ENCODE measurements around the gene TMCO4. TPM values are rescaled to one million over a fixed set of nuclear protein-coding genes. Genes with fewer than 3 reads are reported as not detected.

TMCO4 gene
- total and polyA plus RNA-seq, 2 donors (not counting 1 experiment from before 2014, with no cell fraction given) = 12.5 to 24.3 TPM

GRCh38 chr1:19837866-19838265 lies 38.1 kb upstream of the TMCO4 start:
- Histone ChIP-seq H3K36me3 (ENCODE audit: control insufficient read depth, insufficient read depth, low read length) (no peaks in the 10 kb centered on the region), H3K4me1 (ENCODE audit: control insufficient read depth, extremely low read depth, insufficient read depth, low read length) (no peaks in the 10 kb centered on the region), H3K4me2 (ENCODE audit: extremely low read depth, insufficient read depth, low read length) (no peak overlapping the region), H3K79me2 (ENCODE audit: control insufficient read depth, insufficient read depth, low read length) (no peaks in the 10 kb centered on the region), H3K27me3 (ENCODE audit: control insufficient read depth, insufficient read depth, low read length) (no peaks in the 10 kb centered on the region), H3K27ac (ENCODE audit: insufficient read depth, low read length) (no peak overlapping the region), H3K4me3 (replicated peaks in 1 of 4; ENCODE audit: control extremely low read depth in 1 of 4, insufficient read depth in 1 of 4, low read depth in 3 of 4, low read length in 4 of 4) (no peak overlapping the region), H2AFZ (ENCODE audit: low read length) (no peak overlapping the region), H3K9ac (ENCODE audit: insufficient read depth, low read length) (no peak overlapping the region), H3K9me3 (ENCODE audit: control insufficient read depth, insufficient read depth, low read depth, low read length) (no peaks in the 10 kb centered on the region), H4K20me1 (ENCODE audit: control insufficient read depth, extremely low read depth, insufficient read depth, low read length) (no peaks in the 10 kb centered on the region)
- DNase-seq (ENCODE audit: low read depth in 2 of 2) = no peak
- TF ChIP-seq EZH2 (IDR thresholded peaks at IDR 0.05; ENCODE audit: low read length, missing control alignments) = no peak
- TF ChIP-seq, protein P1, sequence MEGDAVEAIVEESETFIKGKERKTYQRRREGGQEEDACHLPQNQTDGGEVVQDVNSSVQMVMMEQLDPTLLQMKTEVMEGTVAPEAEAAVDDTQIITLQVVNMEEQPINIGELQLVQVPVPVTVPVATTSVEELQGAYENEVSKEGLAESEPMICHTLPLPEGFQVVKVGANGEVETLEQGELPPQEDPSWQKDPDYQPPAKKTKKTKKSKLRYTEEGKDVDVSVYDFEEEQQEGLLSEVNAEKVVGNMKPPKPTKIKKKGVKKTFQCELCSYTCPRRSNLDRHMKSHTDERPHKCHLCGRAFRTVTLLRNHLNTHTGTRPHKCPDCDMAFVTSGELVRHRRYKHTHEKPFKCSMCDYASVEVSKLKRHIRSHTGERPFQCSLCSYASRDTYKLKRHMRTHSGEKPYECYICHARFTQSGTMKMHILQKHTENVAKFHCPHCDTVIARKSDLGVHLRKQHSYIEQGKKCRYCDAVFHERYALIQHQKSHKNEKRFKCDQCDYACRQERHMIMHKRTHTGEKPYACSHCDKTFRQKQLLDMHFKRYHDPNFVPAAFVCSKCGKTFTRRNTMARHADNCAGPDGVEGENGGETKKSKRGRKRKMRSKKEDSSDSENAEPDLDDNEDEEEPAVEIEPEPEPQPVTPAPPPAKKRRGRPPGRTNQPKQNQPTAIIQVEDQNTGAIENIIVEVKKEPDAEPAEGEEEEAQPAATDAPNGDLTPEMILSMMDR (conservative IDR thresholded peaks at IDR 0.05 in 1 of 2, IDR thresholded peaks at IDR 0.05 in 1 of 2; ENCODE audit: low read depth in 1 of 2, low read length in 2 of 2) = no peak

GRCh38 chr1:19835578-19835977 lies 35.9 kb upstream of the TMCO4 start:
- H3K9ac ChIP-seq (ENCODE audit: insufficient read depth, low read length) = no peak overlapping the region
- H3K36me3 ChIP-seq (ENCODE audit: control insufficient read depth, insufficient read depth, low read length) = no peaks in the 10 kb centered on the region
- no peaks in the 10 kb centered on the region for H3K79me2 ChIP-seq (ENCODE audit: control insufficient read depth, insufficient read depth, low read length)
- TF ChIP-seq, protein P1 (conservative IDR thresholded peaks at IDR 0.05 in 1 of 2, IDR thresholded peaks at IDR 0.05 in 1 of 2; ENCODE audit: low read depth in 1 of 2, low read length in 2 of 2) = no peak
- no peak for TF ChIP-seq EZH2 (IDR thresholded peaks at IDR 0.05; ENCODE audit: low read length, missing control alignments)
- H3K27ac ChIP-seq (ENCODE audit: insufficient read depth, low read length) = no peak overlapping the region
- H3K4me3 ChIP-seq (replicated peaks in 1 of 4; ENCODE audit: control extremely low read depth in 1 of 4, insufficient read depth in 1 of 4, low read depth in 3 of 4, low read length in 4 of 4) = no peak overlapping the region
- H3K4me1 ChIP-seq (ENCODE audit: control insufficient read depth, extremely low read depth, insufficient read depth, low read length) = no peaks in the 10 kb centered on the region
- H3K27me3 ChIP-seq (ENCODE audit: control insufficient read depth, insufficient read depth, low read length) = peaks cover 3% of the 10 kb centered on the region
- no peak for DNase-seq (ENCODE audit: low read depth in 2 of 2)
- no peaks in the 10 kb centered on the region for H4K20me1 ChIP-seq (ENCODE audit: control insufficient read depth, extremely low read depth, insufficient read depth, low read length)
- H2AFZ ChIP-seq (ENCODE audit: low read length) = no peak overlapping the region
- no peaks in the 10 kb centered on the region for H3K9me3 ChIP-seq (ENCODE audit: control insufficient read depth, insufficient read depth, low read depth, low read length)
- no peak overlapping the region for H3K4me2 ChIP-seq (ENCODE audit: extremely low read depth, insufficient read depth, low read length)

DNA sequence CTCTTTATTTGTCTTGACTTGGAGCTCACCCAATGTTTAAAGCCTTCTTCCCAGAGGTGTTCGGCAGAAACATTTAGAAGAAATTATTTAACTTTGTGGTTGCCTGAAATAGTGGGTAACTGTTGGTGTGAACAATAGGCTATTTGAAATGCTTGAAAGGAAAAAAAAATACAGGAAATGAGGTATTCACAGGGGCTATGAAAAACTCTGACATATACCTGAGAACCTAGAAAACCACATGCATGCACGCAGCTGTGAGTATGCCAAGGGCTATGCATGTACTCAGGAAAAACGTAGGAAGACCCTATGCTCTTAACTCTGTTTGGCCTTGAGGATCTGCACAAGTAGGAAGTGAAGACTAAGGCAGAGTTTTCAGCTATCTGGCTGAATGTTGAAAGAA lies 31.7 kb upstream of the TMCO4 start:
- Histone ChIP-seq H2AFZ (ENCODE audit: low read length) (no peak overlapping the region), H3K9me3 (ENCODE audit: control insufficient read depth, insufficient read depth, low read depth, low read length) (no peaks in the 10 kb centered on the region), H4K20me1 (ENCODE audit: control insufficient read depth, extremely low read depth, insufficient read depth, low read length) (no peaks in the 10 kb centered on the region), H3K4me1 (ENCODE audit: control insufficient read depth, extremely low read depth, insufficient read depth, low read length) (no peaks in the 10 kb centered on the region), H3K9ac (ENCODE audit: insufficient read depth, low read length) (no peak overlapping the region), H3K79me2 (ENCODE audit: control insufficient read depth, insufficient read depth, low read length) (no peaks in the 10 kb centered on the region), H3K27me3 (ENCODE audit: control insufficient read depth, insufficient read depth, low read length) (peaks cover 3% of the 10 kb centered on the region), H3K27ac (ENCODE audit: insufficient read depth, low read length) (no peak overlapping the region), H3K4me2 (ENCODE audit: extremely low read depth, insufficient read depth, low read length) (no peak overlapping the region), H3K4me3 (replicated peaks in 1 of 4; ENCODE audit: control extremely low read depth in 1 of 4, insufficient read depth in 1 of 4, low read depth in 3 of 4, low read length in 4 of 4) (no peak overlapping the region), H3K36me3 (ENCODE audit: control insufficient read depth, insufficient read depth, low read length) (no peaks in the 10 kb centered on the region)
- no peak for TF ChIP-seq EZH2 (IDR thresholded peaks at IDR 0.05; ENCODE audit: low read length, missing control alignments)
- TF ChIP-seq, protein P1 (conservative IDR thresholded peaks at IDR 0.05 in 1 of 2, IDR thresholded peaks at IDR 0.05 in 1 of 2; ENCODE audit: low read depth in 1 of 2, low read length in 2 of 2) = no peak
- DNase-seq (ENCODE audit: low read depth in 2 of 2) = no peak

All from fibroblast of lung (primary cell).